ENCODE results near the gene NR1D2. TPM values are rescaled to one million over a fixed set of nuclear protein-coding genes. Genes with fewer than 3 reads are reported as not detected.

NR1D2 gene
- polyA plus RNA-seq, 4 donors: 8.3 to 13.0 (median 11.1) TPM

DNA sequence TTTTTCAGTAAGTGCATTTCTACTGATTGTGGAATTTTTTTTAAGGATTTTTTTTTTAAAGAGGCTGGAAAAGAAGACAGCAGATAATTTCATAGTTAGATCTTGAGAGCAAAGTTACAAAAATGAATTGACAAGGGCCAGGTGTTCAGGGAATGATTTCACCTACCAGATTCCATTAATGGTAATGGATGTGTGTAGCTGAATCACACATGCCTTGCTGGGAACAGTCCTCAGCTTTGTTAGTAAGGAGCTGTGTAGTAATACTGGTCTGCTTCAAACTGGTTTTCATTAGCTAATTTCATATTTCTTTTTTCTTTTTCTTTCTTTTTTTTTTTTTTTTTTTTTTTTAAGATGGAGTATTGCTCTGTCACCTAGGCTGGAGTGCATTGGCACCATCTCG lies 16.0 kb downstream of the NR1D2 start:
- FAIRE-seq (no peak), DNase-seq (no peak)
- Histone ChIP-seq H3K27me3 (ENCODE audit: control insufficient read depth in 3 of 3, insufficient read depth in 3 of 3, low read length in 3 of 3) (no peaks in the 10 kb centered on the region), H3K9me3 (ENCODE audit: control insufficient read depth in 2 of 2, insufficient read depth in 1 of 2, low read depth in 1 of 2, low read length in 1 of 2) (no peaks in the 10 kb centered on the region), H3K27ac (ENCODE audit: low read depth in 1 of 3, low read length in 2 of 3) (no peak overlapping the region), H3K4me3 (ENCODE audit: low read depth in 1 of 3, low read length in 3 of 3) (no peak overlapping the region), H3K4me1 (ENCODE audit: control insufficient read depth in 3 of 3, insufficient read depth in 2 of 3, low read depth in 1 of 3, low read length in 2 of 3) (no peaks in the 10 kb centered on the region), H3K36me3 (ENCODE audit: control insufficient read depth in 3 of 3, insufficient read depth in 2 of 3, low read depth in 1 of 3, low read length in 3 of 3) (peaks cover 0 to 25% (median 13%) of the 10 kb centered on the region in 3 donors)
- 92 to 100% (median 100%) methylated on average over 1 of the region's 1 CpG for WGBS, 3 donors

DNA sequence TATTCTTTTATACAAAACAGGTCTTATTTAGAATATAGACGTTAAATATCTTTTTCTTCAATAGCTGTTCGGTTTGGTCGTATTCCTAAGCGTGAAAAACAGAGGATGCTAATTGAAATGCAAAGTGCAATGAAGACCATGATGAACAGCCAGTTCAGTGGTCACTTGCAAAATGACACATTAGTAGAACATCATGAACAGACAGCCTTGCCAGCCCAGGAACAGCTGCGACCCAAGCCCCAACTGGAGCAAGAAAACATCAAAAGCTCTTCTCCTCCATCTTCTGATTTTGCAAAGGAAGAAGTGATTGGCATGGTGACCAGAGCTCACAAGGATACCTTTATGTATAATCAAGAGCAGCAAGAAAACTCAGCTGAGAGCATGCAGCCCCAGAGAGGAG lies 16.8 kb downstream of the NR1D2 start:
- DNase-seq (no peak), FAIRE-seq (no peak)
- no peaks in the 10 kb centered on the region for H3K4me1 ChIP-seq (ENCODE audit: control insufficient read depth in 3 of 3, insufficient read depth in 2 of 3, low read depth in 1 of 3, low read length in 2 of 3)
- no peaks in the 10 kb centered on the region for H3K27me3 ChIP-seq (ENCODE audit: control insufficient read depth in 3 of 3, insufficient read depth in 3 of 3, low read length in 3 of 3)
- peaks cover 0 to 29% (median 16%) of the 10 kb centered on the region in 3 donors for H3K36me3 ChIP-seq (ENCODE audit: control insufficient read depth in 3 of 3, insufficient read depth in 2 of 3, low read depth in 1 of 3, low read length in 3 of 3)
- no peak overlapping the region for H3K27ac ChIP-seq (ENCODE audit: low read depth in 1 of 3, low read length in 2 of 3)
- H3K9me3 ChIP-seq (ENCODE audit: control insufficient read depth in 2 of 2, insufficient read depth in 1 of 2, low read depth in 1 of 2, low read length in 1 of 2): no peaks in the 10 kb centered on the region
- 97 to 98% (median 97%) methylated on average over 5 of the region's 5 CpGs for WGBS, 3 donors
- H3K4me3 ChIP-seq (ENCODE audit: low read depth in 1 of 3, low read length in 3 of 3): no peak overlapping the region

DNA sequence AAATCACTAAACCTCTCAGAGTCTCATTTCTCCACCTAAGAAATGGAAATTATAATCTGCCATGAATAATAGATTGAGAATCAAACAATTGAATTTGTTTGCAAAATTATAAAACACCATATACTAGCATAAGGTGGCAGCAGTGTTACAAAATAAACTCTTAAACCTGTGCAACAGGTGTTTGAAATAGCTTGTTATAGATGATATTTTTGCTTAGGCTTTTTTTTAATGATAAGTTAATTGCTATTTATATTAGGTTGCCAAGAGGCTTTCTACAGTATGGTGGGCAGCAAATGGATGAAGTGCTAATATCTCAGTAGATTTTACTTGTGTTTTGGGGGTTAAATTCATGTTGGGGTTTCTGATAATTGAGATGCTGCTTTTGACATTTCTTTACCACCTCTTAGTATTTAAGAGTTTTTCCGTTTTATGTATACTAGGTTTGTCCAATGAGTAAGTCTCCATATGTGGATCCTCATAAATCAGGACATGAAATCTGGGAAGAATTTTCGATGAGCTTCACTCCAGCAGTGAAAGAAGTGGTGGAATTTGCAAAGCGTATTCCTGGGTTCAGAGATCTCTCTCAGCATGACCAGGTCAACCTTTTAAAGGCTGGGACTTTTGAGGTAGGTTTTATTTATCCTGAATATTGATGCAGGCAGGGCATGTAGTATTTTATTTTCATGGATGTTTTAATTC lies 19.6 kb downstream of the NR1D2 start:
- no peak for FAIRE-seq
- no peak overlapping the region for H3K27ac ChIP-seq (ENCODE audit: low read depth in 1 of 3, low read length in 2 of 3)
- no peaks in the 10 kb centered on the region for H3K9me3 ChIP-seq (ENCODE audit: control insufficient read depth in 2 of 2, insufficient read depth in 1 of 2, low read depth in 1 of 2, low read length in 1 of 2)
- peaks cover 2 to 29% (median 19%) of the 10 kb centered on the region in 3 donors for H3K36me3 ChIP-seq (ENCODE audit: control insufficient read depth in 3 of 3, insufficient read depth in 2 of 3, low read depth in 1 of 3, low read length in 3 of 3)
- H3K4me1 ChIP-seq (ENCODE audit: control insufficient read depth in 3 of 3, insufficient read depth in 2 of 3, low read depth in 1 of 3, low read length in 2 of 3): no peaks in the 10 kb centered on the region
- no peak for DNase-seq
- H3K4me3 ChIP-seq (ENCODE audit: low read depth in 1 of 3, low read length in 3 of 3): no peak overlapping the region
- H3K27me3 ChIP-seq (ENCODE audit: control insufficient read depth in 3 of 3, insufficient read depth in 3 of 3, low read length in 3 of 3): no peaks in the 10 kb centered on the region
- WGBS, 3 donors: 83 to 93% (median 92%) methylated on average over 3 of the region's 3 CpGs

DNA sequence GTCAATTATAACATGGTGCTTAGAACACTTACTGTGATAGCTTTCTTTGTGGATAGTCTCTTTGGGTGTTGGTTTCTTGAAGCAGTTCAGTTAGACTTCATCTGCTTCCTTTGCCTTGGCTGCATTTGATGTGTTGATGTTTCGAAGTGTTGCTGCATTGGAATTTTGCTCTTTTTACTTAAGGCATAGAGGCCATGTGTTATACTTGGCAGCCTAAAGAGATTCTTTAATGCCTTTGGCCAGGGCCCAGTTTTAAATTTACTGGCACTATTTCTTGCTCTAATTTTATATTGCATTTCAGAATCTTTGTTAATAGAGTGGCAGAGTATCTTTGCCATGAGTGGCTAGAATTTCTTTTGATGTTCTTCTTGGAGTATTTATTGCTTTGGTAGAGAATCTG lies 21.2 kb downstream of the NR1D2 start:
- H3K9me3 ChIP-seq (ENCODE audit: control insufficient read depth in 2 of 2, insufficient read depth in 1 of 2, low read depth in 1 of 2, low read length in 1 of 2): no peaks in the 10 kb centered on the region
- H3K27ac ChIP-seq (ENCODE audit: low read depth in 1 of 3, low read length in 2 of 3): no peak overlapping the region
- DNase-seq: no peak
- peaks cover 2 to 27% (median 20%) of the 10 kb centered on the region in 3 donors for H3K36me3 ChIP-seq (ENCODE audit: control insufficient read depth in 3 of 3, insufficient read depth in 2 of 3, low read depth in 1 of 3, low read length in 3 of 3)
- H3K4me3 ChIP-seq (ENCODE audit: low read depth in 1 of 3, low read length in 3 of 3): no peak overlapping the region
- 81 to 97% (median 86%) methylated on average over 1 of the region's 1 CpG for WGBS, 3 donors
- FAIRE-seq: no peak
- H3K27me3 ChIP-seq (ENCODE audit: control insufficient read depth in 3 of 3, insufficient read depth in 3 of 3, low read length in 3 of 3): no peaks in the 10 kb centered on the region
- no peaks in the 10 kb centered on the region for H3K4me1 ChIP-seq (ENCODE audit: control insufficient read depth in 3 of 3, insufficient read depth in 2 of 3, low read depth in 1 of 3, low read length in 2 of 3)

DNA sequence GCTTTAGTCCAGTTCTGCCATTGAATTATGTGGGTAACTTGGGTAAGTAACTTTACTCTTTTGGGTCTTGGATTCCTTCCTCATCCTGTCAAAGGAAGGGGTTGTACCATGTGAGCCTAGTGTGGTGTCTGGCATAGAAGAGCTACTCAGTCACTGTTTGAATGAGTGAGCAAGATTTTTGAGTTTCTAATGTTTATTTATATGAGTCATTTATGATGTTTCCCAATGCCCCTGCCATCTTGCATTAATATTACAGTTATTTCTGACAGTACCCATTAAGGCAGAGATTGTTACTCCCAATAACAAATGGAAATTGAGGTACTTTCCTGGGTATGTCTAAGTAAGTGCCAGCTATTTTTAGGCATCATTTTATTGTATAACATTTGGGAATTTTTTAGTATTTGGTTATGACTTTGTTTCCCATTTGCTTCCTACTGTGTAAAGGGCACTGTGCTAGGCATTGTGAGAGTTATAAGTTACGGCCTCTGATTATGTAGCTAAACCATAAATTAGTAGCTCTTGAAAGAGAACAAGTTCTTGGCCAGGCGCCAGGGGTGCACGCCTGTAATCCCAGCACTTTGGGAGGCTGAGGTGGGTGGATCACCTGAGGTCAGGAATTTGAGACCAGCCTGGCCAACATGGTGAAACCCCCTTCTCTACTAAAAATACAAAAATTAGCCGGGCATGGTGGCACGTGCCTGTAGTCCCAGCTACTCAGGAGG lies 23.5 kb downstream of the NR1D2 start:
- Histone ChIP-seq H3K27me3 (ENCODE audit: control insufficient read depth in 3 of 3, insufficient read depth in 3 of 3, low read length in 3 of 3) (no peaks in the 10 kb centered on the region), H3K27ac (ENCODE audit: low read depth in 1 of 3, low read length in 2 of 3) (no peak overlapping the region), H3K36me3 (ENCODE audit: control insufficient read depth in 3 of 3, insufficient read depth in 2 of 3, low read depth in 1 of 3, low read length in 3 of 3) (peaks cover 2 to 18% (median 15%) of the 10 kb centered on the region in 3 donors), H3K4me1 (ENCODE audit: control insufficient read depth in 3 of 3, insufficient read depth in 2 of 3, low read depth in 1 of 3, low read length in 2 of 3) (no peaks in the 10 kb centered on the region), H3K4me3 (ENCODE audit: low read depth in 1 of 3, low read length in 3 of 3) (no peak overlapping the region), H3K9me3 (ENCODE audit: control insufficient read depth in 2 of 2, insufficient read depth in 1 of 2, low read depth in 1 of 2, low read length in 1 of 2) (no peaks in the 10 kb centered on the region)
- 86 to 88% (median 86%) methylated on average over 5 of the region's 5 CpGs for WGBS, 3 donors
- no peak for FAIRE-seq
- no peak for DNase-seq

- H3K4me3 ChIP-seq (ENCODE audit: low read depth in 1 of 3, low read length in 3 of 3): no peak overlapping the region
- H3K27me3 ChIP-seq (ENCODE audit: control insufficient read depth in 3 of 3, insufficient read depth in 3 of 3, low read length in 3 of 3): no peaks in the 10 kb centered on the region
- 89 to 93% (median 92%) methylated on average over 4 of the region's 4 CpGs for WGBS, 3 donors
- DNase-seq: no peak
- H3K27ac ChIP-seq (ENCODE audit: low read depth in 1 of 3, low read length in 2 of 3): no peak overlapping the region
- H3K36me3 ChIP-seq (ENCODE audit: control insufficient read depth in 3 of 3, insufficient read depth in 2 of 3, low read depth in 1 of 3, low read length in 3 of 3): peaks cover 2 to 16% (median 15%) of the 10 kb centered on the region in 3 donors
- H3K9me3 ChIP-seq (ENCODE audit: control insufficient read depth in 2 of 2, insufficient read depth in 1 of 2, low read depth in 1 of 2, low read length in 1 of 2): no peaks in the 10 kb centered on the region
- no peaks in the 10 kb centered on the region for H3K4me1 ChIP-seq (ENCODE audit: control insufficient read depth in 3 of 3, insufficient read depth in 2 of 3, low read depth in 1 of 3, low read length in 2 of 3)
- no peak for FAIRE-seq
Measured at GRCh38 chr3:23969393-23969792, 24.3 kb downstream of the NR1D2 start.

DNA sequence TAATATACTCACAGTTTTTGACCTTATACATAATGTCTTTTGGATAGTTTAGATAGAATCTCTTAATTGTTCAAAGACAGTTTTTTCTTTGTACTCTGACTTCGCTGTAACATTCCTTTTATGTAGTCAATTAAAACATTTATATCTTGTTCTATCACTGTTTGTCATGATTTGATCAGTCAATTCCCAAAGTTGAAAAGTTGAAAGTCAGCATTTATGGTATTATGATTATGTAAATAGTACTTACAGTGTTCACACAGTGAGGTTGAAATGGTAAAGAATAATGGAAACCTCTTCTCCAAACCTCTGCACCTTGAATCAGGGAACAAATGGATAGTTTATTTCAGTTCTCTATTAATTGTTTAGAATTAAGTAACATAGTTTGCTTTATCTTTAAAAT lies 26.6 kb downstream of the NR1D2 start:
- no peaks in the 10 kb centered on the region for H3K4me1 ChIP-seq (ENCODE audit: control insufficient read depth in 3 of 3, insufficient read depth in 2 of 3, low read depth in 1 of 3, low read length in 2 of 3)
- no peak for DNase-seq
- 89 to 98% (median 97%) methylated on average over 1 of the region's 1 CpG for WGBS, 3 donors
- FAIRE-seq: no peak
- no peak overlapping the region for H3K4me3 ChIP-seq (ENCODE audit: low read depth in 1 of 3, low read length in 3 of 3)
- H3K36me3 ChIP-seq (ENCODE audit: control insufficient read depth in 3 of 3, insufficient read depth in 2 of 3, low read depth in 1 of 3, low read length in 3 of 3): peaks cover 2 to 15% (median 6%) of the 10 kb centered on the region in 3 donors
- H3K27me3 ChIP-seq (ENCODE audit: control insufficient read depth in 3 of 3, insufficient read depth in 3 of 3, low read length in 3 of 3): no peaks in the 10 kb centered on the region
- no peak overlapping the region for H3K27ac ChIP-seq (ENCODE audit: low read depth in 1 of 3, low read length in 2 of 3)
- H3K9me3 ChIP-seq (ENCODE audit: control insufficient read depth in 2 of 2, insufficient read depth in 1 of 2, low read depth in 1 of 2, low read length in 1 of 2): peaks cover 0 to 5% of the 10 kb centered on the region in 2 donors

DNA sequence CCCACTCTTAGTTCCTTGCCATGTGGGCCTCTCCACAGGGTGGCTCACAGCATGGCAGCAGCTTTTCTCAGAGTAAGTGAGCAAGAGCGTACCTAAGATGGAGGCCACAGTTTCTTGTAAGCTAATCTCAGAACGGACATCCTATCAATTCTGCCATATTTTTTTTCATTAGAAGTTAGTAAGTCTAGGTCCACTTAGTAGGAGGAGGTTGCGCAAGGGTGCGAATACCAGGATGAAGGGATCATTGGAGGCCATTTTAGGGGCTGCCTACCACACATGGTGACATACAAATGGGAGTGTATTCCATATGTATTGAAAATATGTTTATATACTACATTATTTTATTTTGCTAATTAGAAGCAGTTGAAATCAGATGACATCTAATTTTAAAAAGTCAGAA lies 31.5 kb downstream of the NR1D2 start:
- Histone ChIP-seq H3K4me1 (ENCODE audit: control insufficient read depth in 3 of 3, insufficient read depth in 2 of 3, low read depth in 1 of 3, low read length in 2 of 3) (no peaks in the 10 kb centered on the region), H3K9me3 (ENCODE audit: control insufficient read depth in 2 of 2, insufficient read depth in 1 of 2, low read depth in 1 of 2, low read length in 1 of 2) (peaks cover 0 to 11% of the 10 kb centered on the region in 2 donors), H3K4me3 (ENCODE audit: low read depth in 1 of 3, low read length in 3 of 3) (no peak overlapping the region), H3K27me3 (ENCODE audit: control insufficient read depth in 3 of 3, insufficient read depth in 3 of 3, low read length in 3 of 3) (no peaks in the 10 kb centered on the region), H3K36me3 (ENCODE audit: control insufficient read depth in 3 of 3, insufficient read depth in 2 of 3, low read depth in 1 of 3, low read length in 3 of 3) (peaks cover 0 to 8% (median 6%) of the 10 kb centered on the region in 3 donors), H3K27ac (ENCODE audit: low read depth in 1 of 3, low read length in 2 of 3) (no peak overlapping the region)
- FAIRE-seq: no peak
- WGBS, 3 donors: 78 to 87% (median 80%) methylated on average over 4 of the region's 4 CpGs
- no peak for DNase-seq

Data from small intestine (tissue), 7 donors.